ENCODE results near the gene GPNMB. TPM values are rescaled to one million over a fixed set of nuclear protein-coding genes. Genes with fewer than 3 reads are reported as not detected.

The GPNMB gene
- total RNA-seq, 1 experiment from 2014 or later: 0.04 TPM

DNA sequence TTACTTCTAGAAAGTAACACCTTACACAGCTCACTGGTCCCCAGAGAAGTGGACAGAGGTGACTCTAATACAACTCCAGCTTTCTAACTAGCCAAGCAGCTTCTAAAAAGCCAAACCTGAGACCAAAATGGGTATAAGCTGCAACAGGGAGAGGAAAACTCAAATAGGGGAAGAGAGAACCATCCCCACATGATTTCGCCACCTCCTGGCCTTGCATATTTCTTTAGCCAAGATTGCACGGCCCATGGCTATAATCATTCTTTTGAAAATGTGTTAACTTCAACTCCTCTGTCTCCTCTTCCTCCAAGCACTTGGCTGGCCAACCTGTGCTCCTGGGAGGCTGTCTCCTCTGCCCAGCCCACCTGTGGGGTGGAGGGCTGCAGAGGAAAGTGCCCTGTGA lies 36.1 kb upstream of the GPNMB start:
- H3K9ac ChIP-seq (ENCODE audit: low read length): no peak overlapping the region
- H3K27me3 ChIP-seq (ENCODE audit: low read length): no peaks in the 10 kb centered on the region
- no peak overlapping the region for H3K27ac ChIP-seq (ENCODE audit: low read length)
- POLR2A ChIA-PET (ENCODE audit: unreplicated experiment): no interaction called here
- no peaks in the 10 kb centered on the region for H3K9me2 ChIP-seq (replicated peaks; ENCODE audit: low read length)
- no peaks in the 10 kb centered on the region for H3K36me3 ChIP-seq (ENCODE audit: low read depth, low read length)
- H3K4me1 ChIP-seq (ENCODE audit: insufficient read depth, low read length): no peaks in the 10 kb centered on the region
- H3F3A ChIP-seq (ENCODE audit: low read length, unreplicated experiment): no peaks in the 10 kb centered on the region
- DNase-seq: no peak
- no peak overlapping the region for H3K4me3 ChIP-seq (ENCODE audit: low read length)
- no peaks in the 10 kb centered on the region for H3K9me3 ChIP-seq (ENCODE audit: low read length)
- H2AFZ ChIP-seq (ENCODE audit: low read length): no peak overlapping the region
- no peaks in the 10 kb centered on the region for H4K20me1 ChIP-seq (ENCODE audit: low read length)
- intact Hi-C loops (cut with micrococcal nuclease): no loop called here
- H3K79me2 ChIP-seq (ENCODE audit: low read length): no peaks in the 10 kb centered on the region
- TF ChIP-seq EZH2 (IDR thresholded peaks at IDR 0.05; ENCODE audit: low read length, unreplicated experiment) (no peak), CTCF (conservative IDR thresholded peaks at IDR 0.05; ENCODE audit: low read depth, low read length) (no peak), EZH2phosphoT487 (IDR thresholded peaks at IDR 0.05; ENCODE audit: borderline replicate concordance, low read length) (no peak)
- CTCF ChIA-PET: no interaction called here
- no peak overlapping the region for H3K4me2 ChIP-seq (ENCODE audit: low read length)
- BruUV-seq (replicated peaks): no TSS peak
- no peak for ATAC-seq

DNA sequence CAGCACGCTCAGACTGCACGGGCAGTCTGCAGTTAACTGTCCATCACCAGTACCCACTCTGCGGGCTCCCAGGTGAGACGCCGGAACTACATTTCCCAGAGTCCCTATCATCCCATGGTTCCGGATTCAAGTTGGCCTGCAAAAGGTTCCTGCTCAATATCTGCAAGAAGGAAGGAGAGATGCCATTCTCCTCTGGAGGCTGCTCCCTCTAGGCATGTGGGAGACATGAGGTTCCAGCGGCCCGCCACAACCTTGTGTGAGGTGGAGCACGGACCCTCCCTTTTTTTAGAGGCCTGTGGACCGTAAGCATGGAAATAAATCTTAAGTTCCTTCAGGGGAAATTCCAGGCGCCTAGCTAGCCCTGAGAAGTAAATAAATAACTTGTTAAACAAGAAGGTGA lies 35.0 kb upstream of the GPNMB start:
- ATAC-seq (peak; percentile 40), DNase-seq (no peak)
- H4K20me1 ChIP-seq (ENCODE audit: low read length): no peaks in the 10 kb centered on the region
- no peak overlapping the region for H3K4me2 ChIP-seq (ENCODE audit: low read length)
- no peaks in the 10 kb centered on the region for H3K4me1 ChIP-seq (ENCODE audit: insufficient read depth, low read length)
- H3K27me3 ChIP-seq (ENCODE audit: low read length): no peaks in the 10 kb centered on the region
- no TSS peak for BruUV-seq (replicated peaks)
- TF ChIP-seq EZH2phosphoT487 (IDR thresholded peaks at IDR 0.05; ENCODE audit: borderline replicate concordance, low read length): no peak
- H3K27ac ChIP-seq (ENCODE audit: low read length): no peak overlapping the region
- no peaks in the 10 kb centered on the region for H3K36me3 ChIP-seq (ENCODE audit: low read depth, low read length)
- no peaks in the 10 kb centered on the region for H3K79me2 ChIP-seq (ENCODE audit: low read length)
- H3F3A ChIP-seq (ENCODE audit: low read length, unreplicated experiment): no peaks in the 10 kb centered on the region
- intact Hi-C loops (cut with micrococcal nuclease): no loop called here
- no peaks in the 10 kb centered on the region for H3K9me3 ChIP-seq (ENCODE audit: low read length)
- no peak overlapping the region for H3K4me3 ChIP-seq (ENCODE audit: low read length)
- H3K9me2 ChIP-seq (replicated peaks; ENCODE audit: low read length): no peaks in the 10 kb centered on the region
- CTCF ChIA-PET: interaction anchor here (1.0 kb wide), 1 partner anchor 126 kb away, joined by 3 read pairs; no protein-coding TSS in a partner anchor
- H2AFZ ChIP-seq (ENCODE audit: low read length): no peak overlapping the region
- POLR2A ChIA-PET (ENCODE audit: unreplicated experiment): no interaction called here
- no peak overlapping the region for H3K9ac ChIP-seq (ENCODE audit: low read length)

- Histone ChIP-seq H3K9ac (ENCODE audit: low read length) (no peak overlapping the region), H3K4me1 (ENCODE audit: insufficient read depth, low read length) (no peaks in the 10 kb centered on the region), H3K27me3 (ENCODE audit: low read length) (no peaks in the 10 kb centered on the region), H3F3A (ENCODE audit: low read length, unreplicated experiment) (no peaks in the 10 kb centered on the region), H3K36me3 (ENCODE audit: low read depth, low read length) (no peaks in the 10 kb centered on the region), H3K4me2 (ENCODE audit: low read length) (no peak overlapping the region), H3K27ac (ENCODE audit: low read length) (no peak overlapping the region), H2AFZ (ENCODE audit: low read length) (no peak overlapping the region), H3K9me3 (ENCODE audit: low read length) (no peaks in the 10 kb centered on the region), H3K79me2 (ENCODE audit: low read length) (no peaks in the 10 kb centered on the region), H4K20me1 (ENCODE audit: low read length) (no peaks in the 10 kb centered on the region), H3K9me2 (replicated peaks; ENCODE audit: low read length) (no peaks in the 10 kb centered on the region), H3K4me3 (ENCODE audit: low read length) (no peak overlapping the region)
- no TSS peak for BruUV-seq (replicated peaks)
- ChIA-PET POLR2A (ENCODE audit: unreplicated experiment) (no interaction called here), CTCF (no interaction called here)
- DNase-seq (no peak), ATAC-seq (no peak)
- intact Hi-C loops (cut with micrococcal nuclease): no loop called here
- TF ChIP-seq EZH2 (IDR thresholded peaks at IDR 0.05; ENCODE audit: low read length, unreplicated experiment): no peak
- TF ChIP-seq CTCF (conservative IDR thresholded peaks at IDR 0.05; ENCODE audit: low read depth, low read length): no peak
- no peak for TF ChIP-seq EZH2phosphoT487 (IDR thresholded peaks at IDR 0.05; ENCODE audit: borderline replicate concordance, low read length)
These were observed 34.2 kb upstream of the GPNMB start for GRCh38 chr7:23212395-23212794.
